Natural killer cell (primary cell): ENCODE measurements around the gene DTX4. TPM values are rescaled to one million over a fixed set of nuclear protein-coding genes. Genes with fewer than 3 reads are reported as not detected.

Source experiments
- ATAC-seq, 3 donors: fragments of 150-1000 bp in 2 of 3; fragments of 200-7000 bp in 1 of 3; cut with Tn5 transposase; 1 replicate in 1 of 3; 2 replicates in 2 of 3; pipeline ENCODE4 v1.10.0; 2021; ENCODE audit warnings: mild to moderate bottlenecking in 2 of 3, moderate library complexity in 2 of 3
- DNase-seq, 2 donors: peaks; one replicate each; pipeline versions ENCODE4 v3.0.0 to v3.0.0-alpha.2; 2013 to 2021; ENCODE audit warnings: mixed read lengths in 1 of 2
- H3K27ac ChIP-seq: one replicate; pipeline ENCODE4 v1.5.1; 2013; ENCODE audit warnings: mild to moderate bottlenecking, low read length
- H3K27me3 ChIP-seq: one replicate; pipeline ENCODE4 v1.6.1; 2013; ENCODE audit warnings: low read length; ENCODE audit not compliant: control insufficient read depth, insufficient read depth
- H3K36me3 ChIP-seq: one replicate; pipeline ENCODE4 v1.6.1; 2013; ENCODE audit warnings: low read length; ENCODE audit not compliant: control insufficient read depth, insufficient read depth
- H3K4me1 ChIP-seq: one replicate; pipeline ENCODE4 v1.6.1; 2013; ENCODE audit warnings: low read length; ENCODE audit not compliant: control insufficient read depth, insufficient read depth
- H3K4me3 ChIP-seq: one replicate; pipeline ENCODE4 v1.5.1; 2013; ENCODE audit warnings: low read length
- H3K9me3 ChIP-seq: one replicate; pipeline ENCODE4 v1.6.1; 2013; ENCODE audit warnings: low read length; ENCODE audit not compliant: control insufficient read depth, insufficient read depth
- H3K27ac Mint-ChIP-seq, 2 donors: one replicate each; pipeline ENCODE4 v1.8.0; 2022; ENCODE audit warnings: mild to moderate bottlenecking in 2 of 2, mixed read lengths in 2 of 2, moderate library complexity in 1 of 2
- H3K27me3 Mint-ChIP-seq, 2 donors: one replicate each; pipeline ENCODE4 v1.8.0; 2022; ENCODE audit warnings: low read depth in 2 of 2, mixed read lengths in 2 of 2
- H3K36me3 Mint-ChIP-seq: one replicate; pipeline ENCODE4 v1.8.0; 2022; ENCODE audit warnings: mixed read lengths
- H3K4me1 Mint-ChIP-seq, 2 donors: one replicate each; pipeline ENCODE4 v1.8.0; 2022; ENCODE audit warnings: mixed read lengths in 2 of 2
- H3K4me3 Mint-ChIP-seq: one replicate; pipeline ENCODE4 v1.8.0; 2022; ENCODE audit warnings: mild to moderate bottlenecking, moderate library complexity, mixed read lengths
- H3K9me3 Mint-ChIP-seq, 2 donors: one replicate each; pipeline ENCODE4 v1.8.0; 2022; ENCODE audit warnings: mixed read lengths in 2 of 2
- CTCF ChIP-seq: fragments of 200-600 bp; IDR thresholded peaks from one replicate; pipeline ENCODE4 v1.8.0; 2022; ENCODE audit warnings: antibody characterized with exemption
- WGBS: methylation state at CpG from one replicate; pipeline ENCODE4 v1.1.7; 2013; ENCODE audit warnings: missing lambda C conversion rate; ENCODE audit not compliant: insufficient coverage; 5-methylcytosine and 5-hydroxymethylcytosine counted together
- intact Hi-C: fragments of 100-400 bp; cut with micrococcal nuclease; formaldehyde crosslinking; loops from one replicate; pipeline ENCODE4 v1.14.2; 2022
- total RNA-seq, 4 donors: library from RNA; stranded (reverse); fragments of 120-200 nt in 1 of 4; gene quantifications; one replicate each; pipeline versions ENCODE4 v1.2.3 to v1.2.4, GENCODE V29; 2013 to 2022

Gene DTX4
- total RNA-seq, 3 donors from 2014 or later (not counting 1 experiment from before 2014, with no cell fraction given): 0.21 to 0.90 (median 0.59) TPM

GRCh38 chr11:59206635-59207034 is 34.7 kb downstream of the DTX4 start:
- DNase-seq (peak in 1 of 2 donors; percentile 31), ATAC-seq (no peak)
- no peak overlapping the region for H3K27ac Mint-ChIP-seq
- intact Hi-C loops: no loop called here
- H3K36me3 ChIP-seq: no peaks in the 10 kb centered on the region
- no peaks in the 10 kb centered on the region for H3K9me3 Mint-ChIP-seq
- no peaks in the 10 kb centered on the region for H3K9me3 ChIP-seq
- no peaks in the 10 kb centered on the region for H3K27me3 ChIP-seq
- H3K4me1 ChIP-seq: peaks cover 18% of the 10 kb centered on the region
- no peak overlapping the region for H3K4me3 ChIP-seq
- peaks cover 0 to 10% of the 10 kb centered on the region in 2 donors for H3K27me3 Mint-ChIP-seq
- no peaks in the 10 kb centered on the region for H3K36me3 Mint-ChIP-seq
- peaks cover 7 to 12% of the 10 kb centered on the region in 2 donors for H3K4me1 Mint-ChIP-seq
- TF ChIP-seq CTCF: peak; percentile 24
- no peak overlapping the region for H3K4me3 Mint-ChIP-seq
- 66% methylated on average over 4 of the region's 4 CpGs for WGBS
- H3K27ac ChIP-seq: no peak overlapping the region

DNA sequence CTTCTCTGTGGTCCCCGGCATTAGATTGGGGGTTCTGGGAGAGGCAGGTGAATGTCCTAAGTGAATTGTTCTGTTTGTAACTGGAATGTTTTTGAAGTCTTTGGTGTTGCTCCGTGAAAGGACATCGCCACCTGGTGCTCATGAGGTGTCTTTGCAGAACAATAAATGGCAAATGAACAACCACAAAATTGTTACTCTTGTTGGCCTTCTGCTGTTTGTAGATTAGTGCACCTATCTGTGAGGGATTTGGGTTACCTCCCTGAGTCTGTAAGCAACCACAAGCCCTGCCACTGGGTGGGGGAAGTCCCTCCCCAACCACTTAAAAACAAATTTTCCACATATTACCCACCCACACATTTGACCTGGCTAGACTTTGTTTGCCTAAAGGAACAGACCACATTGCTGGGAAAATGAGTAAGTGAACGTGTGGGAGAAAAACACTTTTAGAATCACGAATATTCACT is 36.1 kb downstream of the DTX4 start:
- H3K9me3 Mint-ChIP-seq: no peaks in the 10 kb centered on the region
- Histone ChIP-seq H3K27me3 (no peaks in the 10 kb centered on the region), H3K36me3 (no peaks in the 10 kb centered on the region), H3K27ac (no peak overlapping the region), H3K9me3 (no peaks in the 10 kb centered on the region), H3K4me3 (peak overlapping the region; percentile 4), H3K4me1 (peaks cover 18% of the 10 kb centered on the region)
- TF ChIP-seq CTCF: peak; percentile 73
- H3K4me3 Mint-ChIP-seq: peak overlapping the region; percentile 52
- peaks cover 7 to 12% of the 10 kb centered on the region in 2 donors for H3K4me1 Mint-ChIP-seq
- H3K27ac Mint-ChIP-seq: no peak overlapping the region
- no peaks in the 10 kb centered on the region for H3K36me3 Mint-ChIP-seq
- WGBS: 0% methylated on average over 3 of the region's 5 CpGs
- intact Hi-C loops: loop anchor here (1.0 kb wide), 1 partner anchor 37 kb away; no protein-coding TSS in a partner anchor
- peak in 1 of 2 donors; percentile 76 for DNase-seq
- ATAC-seq: peak; percentile 35 to 70 (median 58)
- peaks cover 0 to 10% of the 10 kb centered on the region in 2 donors for H3K27me3 Mint-ChIP-seq

DNA sequence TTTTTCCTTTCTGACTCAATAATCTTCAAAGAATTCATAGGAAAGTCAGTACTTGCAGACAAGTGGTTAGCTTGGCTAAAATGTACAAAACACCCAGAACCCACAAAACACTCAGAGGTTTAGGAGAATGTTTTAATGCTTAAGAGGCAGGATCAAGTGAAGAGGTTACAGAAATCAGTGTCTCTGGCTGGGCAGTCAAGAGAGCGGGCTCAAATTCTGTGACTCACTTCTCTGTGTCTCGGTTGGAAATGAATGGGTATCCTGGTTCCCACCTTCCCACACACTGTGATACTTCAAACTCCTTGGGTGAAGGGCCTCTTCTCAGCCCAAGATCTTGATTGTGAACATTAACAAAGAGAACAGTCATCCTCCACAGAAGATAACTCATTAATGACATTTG is 37.0 kb downstream of the DTX4 start:
- Mint-ChIP-seq H3K4me1 (peaks cover 7 to 12% of the 10 kb centered on the region in 2 donors), H3K27ac (no peak overlapping the region), H3K4me3 (no peak overlapping the region), H3K9me3 (no peaks in the 10 kb centered on the region), H3K27me3 (peaks cover 0 to 14% of the 10 kb centered on the region in 2 donors), H3K36me3 (no peaks in the 10 kb centered on the region)
- DNase-seq: no peak
- intact Hi-C loops: loop anchor here (1.0 kb wide), 1 partner anchor 38 kb away; no protein-coding TSS in a partner anchor
- H3K4me1 ChIP-seq: peaks cover 21% of the 10 kb centered on the region
- no peaks in the 10 kb centered on the region for H3K9me3 ChIP-seq
- 37% methylated on average over 2 of the region's 2 CpGs for WGBS
- no peaks in the 10 kb centered on the region for H3K27me3 ChIP-seq
- TF ChIP-seq CTCF: no peak
- no peak for ATAC-seq
- H3K4me3 ChIP-seq: peak overlapping the region; percentile 42
- H3K27ac ChIP-seq: no peak overlapping the region
- no peaks in the 10 kb centered on the region for H3K36me3 ChIP-seq

DNA sequence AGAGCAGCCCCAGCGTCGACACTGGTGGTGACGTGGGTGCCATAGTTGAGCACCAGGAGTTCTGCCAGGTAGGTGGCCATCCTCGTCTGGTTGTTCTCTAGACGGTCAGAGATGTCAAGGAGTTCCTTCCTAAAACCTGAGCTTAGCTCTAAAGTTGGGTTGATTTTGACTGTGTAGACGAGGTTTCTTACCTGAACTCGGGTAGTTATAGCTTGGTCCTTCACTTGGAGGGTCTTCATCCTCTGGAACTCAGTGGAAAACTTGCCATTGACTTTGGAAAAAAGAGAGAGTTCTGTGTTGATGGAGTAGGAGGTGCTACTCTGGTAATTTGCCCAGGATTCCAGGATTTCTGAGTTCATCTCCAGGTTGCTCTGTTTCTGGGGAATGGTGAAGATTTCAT is 40.3 kb downstream of the DTX4 start:
- intact Hi-C loops: no loop called here
- no peak overlapping the region for H3K4me3 Mint-ChIP-seq
- ATAC-seq (no peak), DNase-seq (no peak)
- no peaks in the 10 kb centered on the region for H3K9me3 Mint-ChIP-seq
- Histone ChIP-seq H3K4me3 (peak overlapping the region; percentile 42), H3K27me3 (no peaks in the 10 kb centered on the region), H3K9me3 (no peaks in the 10 kb centered on the region), H3K4me1 (peaks cover 18% of the 10 kb centered on the region), H3K36me3 (no peaks in the 10 kb centered on the region), H3K27ac (peak overlapping the region; percentile 61)
- H3K27me3 Mint-ChIP-seq: peaks cover 0 to 4% of the 10 kb centered on the region in 2 donors
- peaks cover 15 to 16% of the 10 kb centered on the region in 2 donors for H3K4me1 Mint-ChIP-seq
- no peak for TF ChIP-seq CTCF
- WGBS: 76% methylated on average over 7 of the region's 7 CpGs
- H3K27ac Mint-ChIP-seq: no peak overlapping the region
- H3K36me3 Mint-ChIP-seq: no peaks in the 10 kb centered on the region
